NCI-H226 (cell line): ENCODE measurements around the gene ST3GAL3.
A peak's percentile ranks its signal among the peaks of the same experiment; 100 is the strongest.
"Not testable (repeated sequence)": the region's sequence is repeated elsewhere in the genome, so short reads cannot be mapped to it uniquely, and the experiment has no call there.

Source experiments
- DNase-seq: peaks from one replicate; pipeline ENCODE4 v3.0.0-alpha.2; 2015

The ST3GAL3 gene

DNA sequence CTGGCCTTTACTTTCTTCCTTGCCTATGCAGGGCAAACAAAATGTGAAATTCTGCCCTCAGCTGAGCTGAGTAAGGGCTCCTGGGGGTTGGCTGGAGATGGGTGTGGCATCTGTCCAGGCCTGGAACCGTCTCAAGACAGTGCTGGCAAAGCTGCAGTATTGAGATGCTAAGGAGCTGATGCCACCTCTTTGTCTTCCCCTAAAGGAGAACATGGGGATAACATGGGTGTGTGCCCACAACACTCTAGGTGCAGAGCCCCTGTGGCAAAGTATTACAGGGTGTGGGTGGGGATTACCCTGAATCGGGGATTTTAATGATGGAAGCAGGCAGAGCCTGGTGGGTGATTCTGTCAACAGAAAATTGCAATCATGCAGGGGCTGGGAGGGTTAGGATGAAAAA is 2.5 kb upstream of the ST3GAL3 start:
- peak; percentile 18 for DNase-seq

GRCh38 chr1:43705334-43705733 is 2.0 kb upstream of the ST3GAL3 start:
- no peak for DNase-seq

DNA sequence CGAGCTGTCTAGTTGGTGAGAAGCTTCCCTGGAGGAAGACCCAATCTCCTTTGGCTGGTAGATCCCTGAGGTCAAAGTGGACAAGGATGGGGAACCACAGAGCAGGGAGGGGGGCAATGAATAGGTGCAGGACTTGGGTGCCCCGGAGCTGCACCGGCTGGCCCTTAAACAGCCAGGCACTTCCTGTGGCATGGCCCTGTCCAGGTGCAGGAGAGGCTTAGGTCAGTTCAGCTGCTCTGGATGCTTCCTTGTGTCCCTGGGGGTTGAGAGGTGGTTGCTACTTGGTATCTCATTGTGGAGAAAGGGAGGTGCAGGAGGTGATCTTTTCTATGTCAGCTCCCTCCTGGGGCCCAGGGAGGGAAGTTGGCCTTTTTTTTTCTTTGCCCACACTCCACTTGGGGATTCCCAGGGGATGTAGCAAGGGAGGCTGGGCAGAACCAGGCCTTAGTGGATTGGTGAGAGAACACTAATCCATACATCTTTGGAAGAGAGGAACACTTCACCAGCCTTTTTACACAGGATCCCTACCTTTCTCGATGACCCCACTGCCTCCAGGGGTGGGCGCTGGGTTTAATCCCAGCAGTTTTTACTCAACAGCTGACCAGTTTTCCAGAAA is 1.2 kb upstream of the ST3GAL3 start:
- DNase-seq: peak; percentile 19

DNA sequence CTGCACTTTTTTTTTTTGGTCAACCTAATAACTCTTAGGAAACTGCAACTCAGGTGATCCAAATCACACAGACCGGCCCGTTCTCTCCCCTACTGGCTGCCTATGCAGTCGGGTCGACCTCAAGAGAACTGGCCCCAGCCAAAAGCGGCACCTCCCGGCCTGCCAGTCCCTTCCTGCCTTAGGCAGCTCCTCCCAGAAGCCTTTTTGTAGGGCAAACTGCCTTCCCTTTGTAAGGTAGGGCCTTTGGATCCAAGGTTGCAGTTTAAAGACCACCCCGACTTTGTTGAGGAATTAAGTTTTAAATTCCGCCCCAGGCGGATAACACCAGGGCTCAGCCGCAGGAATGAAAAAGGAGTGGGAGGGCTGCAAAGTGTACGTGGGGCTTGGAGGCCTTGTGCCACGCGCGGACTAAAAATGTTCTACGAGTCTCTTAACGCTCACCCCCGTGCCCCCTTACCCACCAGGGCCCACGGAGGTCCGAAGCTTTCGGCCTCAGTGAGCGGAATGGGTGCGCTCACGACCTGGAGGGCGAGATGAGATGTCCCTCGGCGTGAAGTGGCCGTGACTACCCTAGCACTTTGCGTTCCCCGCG is 642 bp upstream of the ST3GAL3 start:
- DNase-seq: no peak

- DNase-seq: no peak
Observed at GRCh38 chr1:43708002-43708410, 670 bp downstream of the ST3GAL3 start.

- peak; percentile 81 for DNase-seq
Observed at GRCh38 chr1:43711049-43711448, 3.7 kb downstream of the ST3GAL3 start.

- DNase-seq: peak; percentile 81
Observed at GRCh38 chr1:43711524-43712386, 4.4 kb downstream of the ST3GAL3 start.

- no peak for DNase-seq
Observed at GRCh38 chr1:43716559-43717281, 9.4 kb downstream of the ST3GAL3 start.

DNA sequence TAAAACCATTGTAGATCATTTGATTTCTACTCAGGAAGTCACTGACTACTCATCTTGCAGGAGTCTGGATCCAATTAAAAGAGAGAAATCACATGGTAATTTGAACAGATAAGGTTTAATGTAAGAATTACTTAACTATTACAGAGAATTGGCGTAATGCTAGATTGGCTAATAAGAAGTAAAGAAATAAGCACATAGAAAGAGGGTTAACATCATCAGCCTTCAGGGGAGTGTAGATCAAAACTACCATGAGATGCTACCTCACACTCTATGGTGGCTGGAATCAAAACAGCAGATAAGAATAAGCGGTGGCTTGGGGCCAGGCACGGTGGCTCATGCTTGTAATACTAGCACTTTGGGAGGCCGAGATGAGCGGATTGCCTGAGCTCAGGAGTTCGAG is 11.7 kb downstream of the ST3GAL3 start:
- no peak for DNase-seq

DNA sequence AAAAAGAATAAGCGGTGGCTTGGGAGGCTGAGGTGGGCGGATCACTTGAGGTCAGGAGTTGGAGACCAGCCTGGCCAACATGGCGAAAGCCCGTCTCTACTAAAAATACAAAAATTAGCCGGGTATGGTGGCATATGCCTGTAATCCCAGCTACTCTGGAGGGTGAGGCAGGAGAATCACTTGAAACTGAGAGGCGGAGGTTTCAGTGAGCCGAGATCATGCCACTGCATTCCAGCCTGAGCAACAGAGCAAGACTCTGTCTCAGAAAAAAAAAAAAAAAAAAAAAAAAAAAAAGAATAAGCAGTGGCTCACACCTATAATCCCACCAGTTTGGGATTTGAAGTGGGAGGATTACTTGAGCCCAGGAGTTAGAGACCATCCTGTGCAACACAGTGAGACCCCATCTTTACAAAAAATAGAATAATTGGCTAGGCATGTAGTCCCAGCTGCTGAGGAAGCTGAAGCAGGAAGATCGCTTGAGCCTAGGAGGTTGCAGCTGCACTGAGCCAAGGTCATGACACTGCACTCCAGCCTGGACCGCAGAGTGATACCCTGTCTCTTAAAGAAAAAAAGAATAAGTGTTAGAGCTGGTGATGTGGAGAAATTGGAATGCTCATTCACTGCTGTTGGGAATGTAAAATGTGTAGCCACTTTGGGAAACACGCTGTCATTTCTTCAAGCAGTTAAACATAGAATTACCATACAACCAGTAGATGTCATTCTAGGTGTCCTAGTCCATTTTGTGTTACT is 12.5 kb downstream of the ST3GAL3 start:
- not testable (repeated sequence) for DNase-seq

DNA sequence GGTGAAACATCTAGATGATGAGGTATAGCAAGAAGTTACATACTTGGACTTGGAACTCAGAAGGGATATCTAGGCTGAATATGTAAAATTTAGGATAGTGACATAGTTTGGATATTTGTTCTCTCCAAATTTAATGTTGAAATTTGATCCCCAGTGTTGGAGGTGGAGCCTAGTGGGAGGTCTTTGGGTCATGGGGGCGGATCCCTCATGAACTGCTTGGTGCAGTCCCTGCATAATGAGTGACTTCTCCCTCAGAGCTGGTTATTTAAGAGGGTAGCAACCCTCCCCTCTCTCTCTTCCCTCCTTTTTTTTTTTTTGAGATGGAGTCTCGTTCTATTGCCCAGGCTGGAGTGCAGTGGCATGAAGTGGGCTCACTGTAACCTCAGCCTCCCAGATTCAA is 15.5 kb downstream of the ST3GAL3 start:
- no peak for DNase-seq

DNA sequence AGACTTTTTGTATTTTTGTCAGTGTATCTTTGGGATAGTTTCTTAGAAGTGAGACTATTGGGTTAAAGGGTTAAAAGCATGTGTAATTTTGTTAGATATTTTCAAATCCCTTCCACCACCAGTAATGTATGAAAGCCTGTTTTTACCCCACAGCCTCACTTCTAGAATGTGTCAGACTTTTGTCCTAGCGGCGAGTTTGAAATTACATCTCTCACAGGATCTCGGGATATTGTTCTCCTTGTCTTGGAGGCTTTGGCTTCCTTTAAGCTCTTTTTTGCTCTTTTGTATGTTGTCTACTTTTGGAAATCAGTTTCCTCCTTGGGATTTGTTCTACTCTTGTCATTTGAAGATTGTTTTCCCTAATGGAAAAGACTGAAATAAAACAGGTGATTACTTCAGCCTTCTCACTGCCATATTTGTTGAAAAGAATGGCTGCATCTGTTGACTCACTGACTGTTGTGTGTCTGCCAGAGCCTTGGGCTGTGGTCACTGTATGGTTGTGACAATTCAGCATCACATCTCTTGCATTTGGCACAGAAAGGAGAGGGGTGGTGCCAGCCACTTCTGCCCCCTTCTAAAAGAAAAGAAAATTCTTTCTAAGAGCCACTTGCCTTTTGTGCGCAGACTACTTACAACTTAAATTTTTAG is 22.6 kb downstream of the ST3GAL3 start:
- no peak for DNase-seq

DNA sequence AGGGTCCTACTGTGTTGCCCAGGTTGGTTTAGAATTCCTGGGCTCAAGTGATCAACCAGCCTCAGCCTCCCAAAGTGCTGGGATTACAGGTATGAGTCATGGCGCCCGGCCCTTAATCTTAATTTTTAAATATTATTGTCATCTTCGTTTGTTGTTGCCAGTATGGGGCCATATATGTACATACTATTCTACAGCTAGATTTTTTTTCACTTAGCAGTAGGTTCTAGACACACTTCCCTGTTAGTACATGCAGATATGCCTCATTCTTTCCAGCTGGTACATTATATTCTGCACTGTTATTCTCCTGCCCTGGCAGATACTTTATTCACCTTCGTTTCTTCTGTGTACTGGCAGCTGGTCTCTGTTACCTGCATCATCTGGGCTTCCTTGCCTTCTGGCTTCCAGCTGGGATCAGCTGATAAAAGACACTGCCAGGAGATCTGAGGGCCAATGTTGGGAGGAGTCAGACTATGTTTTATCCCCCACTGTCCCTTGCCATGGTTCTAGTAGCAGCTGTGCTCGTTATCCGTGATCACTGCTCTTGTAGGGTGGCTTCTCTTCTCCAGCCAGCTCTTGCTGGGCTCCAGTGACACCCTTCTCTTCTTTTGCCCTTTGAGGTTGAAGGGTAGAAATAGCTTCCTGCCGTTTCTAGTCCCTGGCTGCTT is 24.7 kb downstream of the ST3GAL3 start:
- no peak for DNase-seq

DNA sequence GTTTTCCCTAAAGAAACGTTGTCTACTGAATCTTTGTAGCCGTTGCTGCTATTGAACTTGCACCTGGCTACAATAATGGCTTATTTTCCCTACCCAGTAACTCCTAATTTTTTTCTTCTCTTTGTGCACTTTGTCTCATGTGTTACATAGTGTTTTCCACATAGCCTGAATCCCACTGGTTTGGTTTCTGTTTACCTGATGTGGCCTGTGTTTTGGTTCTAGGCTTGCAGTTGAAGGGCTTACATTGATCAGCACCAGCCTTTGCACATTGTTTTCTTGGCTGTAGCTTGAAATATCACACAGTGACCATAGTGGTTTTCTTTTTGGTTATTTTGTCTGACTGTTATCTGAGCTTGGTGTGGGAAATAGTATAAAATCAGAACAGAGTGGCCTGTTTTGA is 29.5 kb downstream of the ST3GAL3 start:
- DNase-seq: no peak

- no peak for DNase-seq
Observed at GRCh38 chr1:43742026-43742425, 34.7 kb downstream of the ST3GAL3 start.

GRCh38 chr1:43743206-43743605 is 35.9 kb downstream of the ST3GAL3 start:
- DNase-seq: no peak

DNA sequence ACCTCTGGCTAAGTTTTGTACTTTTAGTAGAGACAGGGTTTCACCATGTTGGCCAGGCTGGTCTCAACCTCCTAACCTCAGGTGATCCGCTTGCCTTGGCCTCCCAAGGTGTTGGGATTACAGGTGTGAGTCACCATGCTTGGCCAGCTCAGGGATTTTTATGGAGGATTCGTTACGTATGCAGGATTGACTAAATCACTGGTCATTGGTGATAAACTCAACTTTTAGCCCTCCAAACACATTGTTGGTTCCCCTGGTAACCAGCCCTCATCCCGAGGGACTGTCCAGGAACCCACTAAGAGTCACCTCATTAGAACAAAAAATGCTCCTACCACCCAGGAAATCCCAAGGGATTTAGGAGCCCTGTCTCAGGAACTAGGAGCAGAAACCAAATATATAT is 40.4 kb downstream of the ST3GAL3 start:
- no peak for DNase-seq

DNA sequence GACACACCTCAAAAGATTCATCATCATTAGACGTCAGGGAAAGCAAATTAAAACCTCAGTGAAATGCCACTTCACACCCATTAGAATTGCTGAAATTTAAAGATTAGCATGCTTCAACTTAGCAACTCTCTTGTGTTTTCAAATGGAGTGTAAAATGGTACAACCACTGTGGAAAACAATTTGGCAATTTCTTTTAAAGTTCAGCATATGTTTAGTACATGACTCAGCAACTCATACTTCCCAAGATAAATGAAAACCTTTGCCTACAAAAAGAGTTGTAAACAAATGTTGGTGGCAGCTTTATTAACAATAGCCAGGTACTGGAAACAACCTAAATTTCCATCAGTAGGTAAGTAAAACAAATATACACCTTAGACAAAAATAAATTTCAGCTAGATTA is 42.7 kb downstream of the ST3GAL3 start:
- DNase-seq: no peak

- DNase-seq: no peak
Observed at GRCh38 chr1:43753422-43753821, 46.1 kb downstream of the ST3GAL3 start.

DNA sequence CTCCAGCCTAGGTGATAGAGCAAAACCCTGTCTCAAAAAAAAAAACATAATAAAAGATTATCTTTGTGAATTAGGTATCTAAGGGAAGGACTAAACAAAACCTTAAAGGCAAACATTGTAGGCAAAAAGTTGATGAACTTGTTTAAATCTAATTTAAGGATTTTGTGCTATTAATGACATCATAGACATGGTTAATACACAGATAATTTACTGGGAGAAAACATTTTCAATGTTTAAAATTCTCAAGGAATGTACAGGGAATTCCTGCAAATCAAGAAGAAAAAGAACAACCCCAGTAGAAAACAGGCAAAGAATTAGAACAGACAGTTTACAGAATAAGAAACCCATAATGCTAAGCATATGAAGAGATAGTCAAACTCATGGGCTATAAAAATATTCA is 47.6 kb downstream of the ST3GAL3 start:
- DNase-seq: no peak

DNA sequence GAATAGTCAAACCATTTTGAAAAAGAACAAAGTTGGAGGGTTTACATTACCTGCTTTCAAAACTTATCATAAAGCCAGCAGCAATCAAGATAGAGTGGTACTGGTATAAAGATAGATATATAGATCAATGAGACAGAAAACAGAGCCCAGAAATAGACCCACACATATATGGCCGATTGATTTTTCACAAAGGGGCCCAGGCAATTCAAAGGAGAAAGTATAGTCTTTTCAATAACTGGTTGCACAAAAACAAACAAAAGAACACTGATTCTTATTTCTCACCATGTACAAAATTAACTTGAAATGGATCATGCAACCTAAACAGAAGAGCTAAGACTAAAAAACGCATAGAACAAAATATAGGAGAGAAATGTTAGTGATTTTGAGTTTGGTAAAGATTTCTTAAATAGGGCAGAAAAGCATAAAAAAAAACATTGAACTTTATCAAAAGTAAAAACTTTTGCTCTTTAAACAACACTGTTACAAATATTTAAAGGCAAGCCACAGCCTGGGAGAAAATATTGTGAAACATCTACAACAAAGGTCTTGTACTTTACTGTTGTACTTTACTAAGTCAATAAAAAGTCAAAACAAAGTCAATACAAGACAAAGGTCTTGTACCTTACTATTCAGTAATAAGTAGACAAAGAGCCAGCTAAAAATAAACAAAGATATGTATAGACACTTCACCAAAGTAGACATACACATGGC is 50.2 kb downstream of the ST3GAL3 start:
- DNase-seq: no peak
